ENCODE data around the gene SLC39A6. TPM values are rescaled to one million over a fixed set of nuclear protein-coding genes. Genes with fewer than 3 reads are reported as not detected.

The SLC39A6 gene
- polyA plus RNA-seq, 1 donor from 2014 or later = 298 TPM

DNA sequence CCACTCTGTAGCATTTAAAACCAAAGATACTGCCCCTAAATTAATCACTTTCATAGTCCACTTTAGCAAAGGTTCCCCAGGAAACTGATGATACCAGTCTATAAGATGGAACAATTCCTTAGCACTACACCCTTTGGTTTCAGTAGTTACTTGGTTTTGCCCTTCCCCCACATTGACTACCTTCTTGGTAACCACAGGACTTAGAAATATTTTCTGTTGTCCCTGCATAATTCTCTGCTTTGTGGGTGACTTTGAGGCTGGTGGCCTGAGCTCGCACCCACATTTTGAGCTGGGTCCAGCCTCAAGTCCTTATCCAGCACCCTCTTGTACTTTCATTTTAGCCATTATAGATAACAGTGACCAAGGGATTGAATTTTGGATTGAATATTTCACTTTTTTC, 23.6 kb upstream of the SLC39A6 start:
- Histone ChIP-seq H3K9ac (ENCODE audit: low read length) (no peak overlapping the region), H3K36me3 (ENCODE audit: insufficient read depth, low read length) (peaks cover 3% of the 10 kb centered on the region), H3K4me2 (ENCODE audit: low read length) (no peak overlapping the region)

DNA sequence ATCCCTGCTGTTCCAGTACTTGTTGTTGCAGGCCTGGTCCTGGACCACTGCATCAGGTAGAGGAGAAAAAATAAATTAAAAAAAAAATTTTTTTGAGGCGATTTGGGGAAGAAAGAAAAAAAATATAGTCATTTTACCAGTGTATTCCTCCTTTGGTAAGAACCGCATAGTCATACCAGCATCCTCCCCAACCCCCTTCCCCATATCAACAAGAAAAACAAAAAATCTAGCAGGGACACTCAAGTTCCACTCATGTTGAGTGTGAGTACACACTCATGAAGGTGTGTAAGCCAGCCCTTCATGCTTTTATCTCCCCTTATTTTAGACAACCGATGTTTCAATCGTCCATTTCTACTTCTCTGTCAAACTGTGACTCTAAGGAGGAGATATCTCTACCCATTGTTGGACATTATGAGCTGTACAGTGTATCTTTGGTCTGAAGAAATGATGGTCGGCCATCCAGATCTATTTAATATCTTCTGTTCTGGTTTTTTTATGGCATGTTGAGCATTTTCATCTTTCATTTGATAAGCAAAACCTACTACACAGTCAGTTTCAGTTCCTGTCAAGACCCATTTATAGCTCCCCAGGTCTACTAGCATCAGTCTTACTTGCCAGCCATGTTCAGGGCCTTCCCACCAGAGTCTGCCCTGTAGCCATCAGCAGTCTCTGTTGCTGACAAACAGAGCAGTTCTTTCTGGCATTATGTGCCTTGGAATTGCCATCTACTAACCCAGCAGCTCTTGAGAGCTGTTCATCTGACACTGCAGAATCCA, 20.6 kb upstream of the SLC39A6 start:
- H3K9me3 ChIP-seq (ENCODE audit: low read length) = no peaks in the 10 kb centered on the region
- TF ChIP-seq MXI1 (conservative IDR thresholded peaks at IDR 0.05; ENCODE audit: poor library complexity, severe bottlenecking) (no peak), RAD21 (conservative IDR thresholded peaks at IDR 0.05) (no peak), EP300 (conservative IDR thresholded peaks at IDR 0.05; ENCODE audit: poor library complexity, severe bottlenecking) (no peak), TAF1 (IDR thresholded peaks at IDR 0.05; ENCODE audit: low read depth) (no peak), SMC3 (conservative IDR thresholded peaks at IDR 0.05; ENCODE audit: poor library complexity) (no peak), EZH2 (IDR thresholded peaks at IDR 0.05; ENCODE audit: borderline replicate concordance, insufficient read depth, low read length, poor library complexity, severe bottlenecking) (no peak)
- TF ChIP-seq, protein P1, sequence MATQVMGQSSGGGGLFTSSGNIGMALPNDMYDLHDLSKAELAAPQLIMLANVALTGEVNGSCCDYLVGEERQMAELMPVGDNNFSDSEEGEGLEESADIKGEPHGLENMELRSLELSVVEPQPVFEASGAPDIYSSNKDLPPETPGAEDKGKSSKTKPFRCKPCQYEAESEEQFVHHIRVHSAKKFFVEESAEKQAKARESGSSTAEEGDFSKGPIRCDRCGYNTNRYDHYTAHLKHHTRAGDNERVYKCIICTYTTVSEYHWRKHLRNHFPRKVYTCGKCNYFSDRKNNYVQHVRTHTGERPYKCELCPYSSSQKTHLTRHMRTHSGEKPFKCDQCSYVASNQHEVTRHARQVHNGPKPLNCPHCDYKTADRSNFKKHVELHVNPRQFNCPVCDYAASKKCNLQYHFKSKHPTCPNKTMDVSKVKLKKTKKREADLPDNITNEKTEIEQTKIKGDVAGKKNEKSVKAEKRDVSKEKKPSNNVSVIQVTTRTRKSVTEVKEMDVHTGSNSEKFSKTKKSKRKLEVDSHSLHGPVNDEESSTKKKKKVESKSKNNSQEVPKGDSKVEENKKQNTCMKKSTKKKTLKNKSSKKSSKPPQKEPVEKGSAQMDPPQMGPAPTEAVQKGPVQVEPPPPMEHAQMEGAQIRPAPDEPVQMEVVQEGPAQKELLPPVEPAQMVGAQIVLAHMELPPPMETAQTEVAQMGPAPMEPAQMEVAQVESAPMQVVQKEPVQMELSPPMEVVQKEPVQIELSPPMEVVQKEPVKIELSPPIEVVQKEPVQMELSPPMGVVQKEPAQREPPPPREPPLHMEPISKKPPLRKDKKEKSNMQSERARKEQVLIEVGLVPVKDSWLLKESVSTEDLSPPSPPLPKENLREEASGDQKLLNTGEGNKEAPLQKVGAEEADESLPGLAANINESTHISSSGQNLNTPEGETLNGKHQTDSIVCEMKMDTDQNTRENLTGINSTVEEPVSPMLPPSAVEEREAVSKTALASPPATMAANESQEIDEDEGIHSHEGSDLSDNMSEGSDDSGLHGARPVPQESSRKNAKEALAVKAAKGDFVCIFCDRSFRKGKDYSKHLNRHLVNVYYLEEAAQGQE (IDR thresholded peaks at IDR 0.05; ENCODE audit: borderline replicate concordance) = no peak
- TF ChIP-seq, protein P2, sequence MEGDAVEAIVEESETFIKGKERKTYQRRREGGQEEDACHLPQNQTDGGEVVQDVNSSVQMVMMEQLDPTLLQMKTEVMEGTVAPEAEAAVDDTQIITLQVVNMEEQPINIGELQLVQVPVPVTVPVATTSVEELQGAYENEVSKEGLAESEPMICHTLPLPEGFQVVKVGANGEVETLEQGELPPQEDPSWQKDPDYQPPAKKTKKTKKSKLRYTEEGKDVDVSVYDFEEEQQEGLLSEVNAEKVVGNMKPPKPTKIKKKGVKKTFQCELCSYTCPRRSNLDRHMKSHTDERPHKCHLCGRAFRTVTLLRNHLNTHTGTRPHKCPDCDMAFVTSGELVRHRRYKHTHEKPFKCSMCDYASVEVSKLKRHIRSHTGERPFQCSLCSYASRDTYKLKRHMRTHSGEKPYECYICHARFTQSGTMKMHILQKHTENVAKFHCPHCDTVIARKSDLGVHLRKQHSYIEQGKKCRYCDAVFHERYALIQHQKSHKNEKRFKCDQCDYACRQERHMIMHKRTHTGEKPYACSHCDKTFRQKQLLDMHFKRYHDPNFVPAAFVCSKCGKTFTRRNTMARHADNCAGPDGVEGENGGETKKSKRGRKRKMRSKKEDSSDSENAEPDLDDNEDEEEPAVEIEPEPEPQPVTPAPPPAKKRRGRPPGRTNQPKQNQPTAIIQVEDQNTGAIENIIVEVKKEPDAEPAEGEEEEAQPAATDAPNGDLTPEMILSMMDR (IDR thresholded peaks at IDR 0.05; ENCODE audit: poor library complexity, severe bottlenecking) = no peak

More for the DNA sequence above, 23.6 kb upstream of the SLC39A6 start:
- Histone ChIP-seq H3K9me3 (ENCODE audit: low read length) (no peaks in the 10 kb centered on the region), H2AFZ (ENCODE audit: low read depth, low read length) (no peak overlapping the region), H3K27me3 (ENCODE audit: insufficient read depth, low read depth, low read length) (no peaks in the 10 kb centered on the region), H3K79me2 (replicated peaks; ENCODE audit: insufficient read depth, low read length) (no peaks in the 10 kb centered on the region), H3F3A (ENCODE audit: insufficient read depth, low read length, poor library complexity, severe bottlenecking) (no peaks in the 10 kb centered on the region), H3K4me3 (ENCODE audit: low read length) (no peak overlapping the region), H3K9me2 (ENCODE audit: insufficient read depth, low read length) (no peaks in the 10 kb centered on the region), H4K20me1 (ENCODE audit: insufficient read depth) (no peaks in the 10 kb centered on the region), H3K27ac (ENCODE audit: low read length) (no peak overlapping the region)
- no peak for TF ChIP-seq EP300 (conservative IDR thresholded peaks at IDR 0.05; ENCODE audit: poor library complexity, severe bottlenecking)
- TF ChIP-seq, protein P1 (IDR thresholded peaks at IDR 0.05; ENCODE audit: borderline replicate concordance) = no peak
- TF ChIP-seq, protein P2 (IDR thresholded peaks at IDR 0.05; ENCODE audit: poor library complexity, severe bottlenecking) = no peak
- TF ChIP-seq EZH2 (IDR thresholded peaks at IDR 0.05; ENCODE audit: borderline replicate concordance, insufficient read depth, low read length, poor library complexity, severe bottlenecking) = no peak
- no peak for TF ChIP-seq POLR2AphosphoS5 (IDR thresholded peaks at IDR 0.05)
- no peak for TF ChIP-seq TAF1 (IDR thresholded peaks at IDR 0.05; ENCODE audit: low read depth)
- TF ChIP-seq SMC3 (conservative IDR thresholded peaks at IDR 0.05; ENCODE audit: poor library complexity) = no peak
- TF ChIP-seq RAD21 (conservative IDR thresholded peaks at IDR 0.05) = no peak
- TF ChIP-seq MXI1 (conservative IDR thresholded peaks at IDR 0.05; ENCODE audit: poor library complexity, severe bottlenecking) = no peak

More for the DNA sequence above, 20.6 kb upstream of the SLC39A6 start:
- Histone ChIP-seq H3F3A (ENCODE audit: insufficient read depth, low read length, poor library complexity, severe bottlenecking) (no peaks in the 10 kb centered on the region), H3K27ac (ENCODE audit: low read length) (no peak overlapping the region), H3K27me3 (ENCODE audit: insufficient read depth, low read depth, low read length) (no peaks in the 10 kb centered on the region), H3K79me2 (replicated peaks; ENCODE audit: insufficient read depth, low read length) (no peaks in the 10 kb centered on the region), H3K9ac (ENCODE audit: low read length) (no peak overlapping the region), H2AFZ (ENCODE audit: low read depth, low read length) (no peak overlapping the region), H3K4me2 (ENCODE audit: low read length) (no peak overlapping the region), H3K4me3 (ENCODE audit: low read length) (no peak overlapping the region), H3K9me2 (ENCODE audit: insufficient read depth, low read length) (no peaks in the 10 kb centered on the region), H4K20me1 (ENCODE audit: insufficient read depth) (no peaks in the 10 kb centered on the region), H3K36me3 (ENCODE audit: insufficient read depth, low read length) (peaks cover 2% of the 10 kb centered on the region)
